H1 (cell line): ENCODE data around the gene ESR1. TPM values are rescaled to one million over a fixed set of nuclear protein-coding genes. Genes with fewer than 3 reads are reported as not detected.

Experiments used
- CTCF ChIA-PET: fragments of 300-600 bp; sonication (Branson Sonifier 250); formaldehyde crosslinking; loops from one replicate; lab custom pipeline; 2021; ENCODE audit not compliant: partially characterized antibody; lab: Charles Lee
- POLR2A ChIA-PET: fragments of 300-600 bp; sonication (Branson Sonifier 250); formaldehyde crosslinking; loops from one replicate; lab custom pipeline; 2021; ENCODE audit warnings: inconsistent platforms; ENCODE audit not compliant: partially characterized antibody; lab: Charles Lee
- DNase-seq, 2 experiments: peaks; one replicate each; pipeline versions ENCODE4 v3.0.0 to v3.0.0-alpha.2; 2010 to 2022; ENCODE audit warnings: low spot score in 2 of 2, low read depth in 1 of 2, mixed read lengths in 1 of 2
- FAIRE-seq: peaks from 2 replicates; lab custom pipeline; 2011; peaks lifted over from hg19 to GRCh38; lab: Jason Lieb, UNC
- H2AFZ ChIP-seq: 2 replicates; pipeline ENCODE4 v1.8.1; 2012; ENCODE audit warnings: low read length, inconsistent platforms
- H2AK5ac ChIP-seq: 2 replicates; pipeline ENCODE4 v1.6.1; 2013; ENCODE audit warnings: low read depth, low read length
- H2BK120ac ChIP-seq: replicated peaks from 2 replicates; pipeline ENCODE3; 2013; ENCODE audit warnings: low read depth, low read length, inconsistent platforms
- H2BK12ac ChIP-seq: 2 replicates; pipeline ENCODE4 v1.6.1; 2013; ENCODE audit warnings: low read depth, low read length
- H2BK15ac ChIP-seq: 2 replicates; pipeline ENCODE4 v1.6.1; 2013; ENCODE audit warnings: low read length
- H2BK20ac ChIP-seq: 2 replicates; pipeline ENCODE4 v1.6.1; 2013; ENCODE audit warnings: low read length
- H2BK5ac ChIP-seq: 2 replicates; pipeline ENCODE4 v1.6.1; 2013; ENCODE audit warnings: low read depth, low read length
- H3K14ac ChIP-seq: 2 replicates; pipeline ENCODE4 v1.6.1; 2013; ENCODE audit warnings: inconsistent platforms; ENCODE audit not compliant: insufficient read length
- H3K18ac ChIP-seq: 2 replicates; pipeline ENCODE4 v1.6.1; 2013; ENCODE audit warnings: low read length; ENCODE audit errors: extremely low read depth
- H3K23ac ChIP-seq: 2 replicates; pipeline ENCODE4 v1.6.1; 2013; ENCODE audit warnings: inconsistent platforms; ENCODE audit not compliant: insufficient read length
- H3K23me2 ChIP-seq: 2 replicates; pipeline ENCODE4 v1.6.1; 2013; ENCODE audit warnings: low read depth, low read length
- H3K27ac ChIP-seq: 2 replicates; pipeline ENCODE4 v1.6.1; 2011; ENCODE audit warnings: low read depth, low read length, inconsistent platforms
- H3K27me3 ChIP-seq, 4 experiments: replicated peaks in 1 of 4; 1 replicate in 1 of 4; 2 replicates in 3 of 4; pipeline versions ENCODE4 v1.6.1 to v1.8.1; 2011 to 2013; ENCODE audit warnings: low read length in 3 of 4, mild to moderate bottlenecking in 3 of 4, inconsistent platforms in 2 of 4, mixed read lengths in 2 of 4, moderate library complexity in 1 of 4; ENCODE audit not compliant: control insufficient read depth in 3 of 4, insufficient read depth in 3 of 4; ENCODE audit errors: extremely low read depth in 1 of 4
- H3K36me3 ChIP-seq, 4 experiments: 2 replicates each; pipeline versions ENCODE4 v1.6.1 to v1.8.1; 2011 to 2013; ENCODE audit warnings: mild to moderate bottlenecking in 4 of 4, low read length in 3 of 4, moderate library complexity in 2 of 4, control low read depth in 1 of 4, inconsistent platforms in 1 of 4; ENCODE audit not compliant: insufficient read depth in 4 of 4, control insufficient read depth in 2 of 4
- H3K4ac ChIP-seq: replicated peaks from 2 replicates; pipeline ENCODE3; 2013; ENCODE audit warnings: low read length, low read depth, mixed read lengths, inconsistent platforms; ENCODE audit not compliant: insufficient read length
- H3K4me1 ChIP-seq, 4 experiments: replicated peaks in 1 of 4; 1 replicate in 1 of 4; 2 replicates in 3 of 4; pipeline versions ENCODE4 v1.6.1 to v1.8.1; 2011 to 2013; ENCODE audit warnings: low read length in 3 of 4, inconsistent platforms in 2 of 4, mixed read lengths in 1 of 4; ENCODE audit not compliant: insufficient read depth in 4 of 4, control insufficient read depth in 3 of 4
- H3K4me2 ChIP-seq, 2 experiments: 2 replicates each; pipeline versions ENCODE4 v1.6.1 to v1.8.1; 2011 to 2013; ENCODE audit warnings: low read depth in 2 of 2, low read length in 2 of 2, control low read depth in 1 of 2, inconsistent platforms in 1 of 2, mild to moderate bottlenecking in 1 of 2; ENCODE audit not compliant: insufficient read depth in 1 of 2
- H3K4me3 ChIP-seq, 4 experiments: fragments of 200-600, 300-600 bp in 1 of 4; sonication (generic), shearing (Covaris generic), sonication (Bioruptor Twin) in 1 of 4; 2 replicates each; pipeline versions ENCODE4 v1.5.1 to v1.8.1; 2011 to 2016; ENCODE audit warnings: low read length in 4 of 4, low read depth in 3 of 4, control low read depth in 2 of 4, inconsistent platforms in 2 of 4, mild to moderate bottlenecking in 2 of 4, mixed read lengths in 1 of 4, moderate library complexity in 1 of 4; ENCODE audit not compliant: insufficient read depth in 2 of 4; ENCODE audit errors: extremely low read depth in 1 of 4
- H3K56ac ChIP-seq: replicated peaks from 2 replicates; pipeline ENCODE3; 2013; ENCODE audit warnings: low read depth, mild to moderate bottlenecking, mixed read lengths, low read length, inconsistent platforms; ENCODE audit not compliant: insufficient read length
- H3K79me1 ChIP-seq: 2 replicates; pipeline ENCODE4 v1.6.1; 2013; ENCODE audit warnings: low read depth, low read length, control low read depth
- H3K79me2 ChIP-seq, 2 experiments: 2 replicates each; pipeline versions ENCODE4 v1.6.1 to v1.8.1; 2012 to 2013; ENCODE audit warnings: low read length in 2 of 2, mild to moderate bottlenecking in 2 of 2, inconsistent platforms in 1 of 2; ENCODE audit not compliant: insufficient read depth in 2 of 2, control insufficient read depth in 1 of 2
- H3K9ac ChIP-seq, 4 experiments: replicated peaks in 1 of 4; 1 replicate in 1 of 4; 2 replicates in 3 of 4; pipeline versions ENCODE4 v1.6.1 to v1.8.1; 2011 to 2013; ENCODE audit warnings: low read depth in 3 of 4, low read length in 3 of 4, control low read depth in 2 of 4, mild to moderate bottlenecking in 2 of 4, moderate library complexity in 2 of 4, inconsistent platforms in 1 of 4; ENCODE audit errors: extremely low read depth in 1 of 4
- H3K9me3 ChIP-seq, 2 experiments: 2 replicates each; pipeline versions ENCODE4 v1.6.1 to v1.8.1; 2012 to 2013; ENCODE audit warnings: mild to moderate bottlenecking in 2 of 2, moderate library complexity in 2 of 2, control low read depth in 1 of 2, inconsistent platforms in 1 of 2, low read depth in 1 of 2, low read length in 1 of 2, mixed read lengths in 1 of 2; ENCODE audit not compliant: insufficient read depth in 2 of 2
- H4K20me1 ChIP-seq, 2 experiments: replicated peaks in 1 of 2; 2 replicates each; pipeline versions ENCODE3 to v1.8.1; 2011 to 2013; ENCODE audit warnings: inconsistent platforms in 2 of 2, low read length in 2 of 2, mild to moderate bottlenecking in 1 of 2; ENCODE audit not compliant: insufficient read depth in 2 of 2, control insufficient read depth in 1 of 2
- H4K5ac ChIP-seq: 2 replicates; pipeline ENCODE4 v1.6.1; 2013; ENCODE audit warnings: low read length, low read depth, mixed read lengths, inconsistent platforms; ENCODE audit not compliant: insufficient read length
- H4K8ac ChIP-seq: 2 replicates; pipeline ENCODE4 v1.8.0; 2013; ENCODE audit warnings: mild to moderate bottlenecking, moderate library complexity, low read length, inconsistent platforms; ENCODE audit not compliant: insufficient read depth; ENCODE audit errors: extremely low read depth
- H4K91ac ChIP-seq: replicated peaks from 2 replicates; pipeline ENCODE3; 2013; ENCODE audit warnings: low read length, mixed read lengths, inconsistent platforms; ENCODE audit not compliant: insufficient read length
- EZH2 ChIP-seq: fragments of 200-600 bp; sonication (generic); IDR thresholded peaks from 2 replicates; pipeline ENCODE4 v1.7.1; 2012; ENCODE audit warnings: low read depth, mild to moderate bottlenecking, moderate library complexity, low read length, inconsistent platforms; ENCODE audit not compliant: severe bottlenecking
- KDM4A ChIP-seq: IDR thresholded peaks from one replicate; pipeline ENCODE4 v1.7.1; 2012; ENCODE audit warnings: low read depth, mild to moderate bottlenecking, moderate library complexity, low read length, inconsistent platforms; ENCODE audit not compliant: severe bottlenecking
- NRF1 ChIP-seq: IDR thresholded peaks from 2 replicates; pipeline ENCODE4 v1.6.1; 2011; ENCODE audit warnings: mild to moderate bottlenecking, low read depth, low read length, improper control_type of control experiment
- POU5F1 ChIP-seq: IDR thresholded peaks from 2 replicates; pipeline ENCODE4 v1.6.1; 2011; ENCODE audit warnings: low read depth, mild to moderate bottlenecking, low read length, moderate library complexity
- SUZ12 ChIP-seq: fragments of 200-600 bp; sonication (generic); IDR thresholded peaks from 2 replicates; pipeline ENCODE4 v1.6.1; 2012; ENCODE audit warnings: mild to moderate bottlenecking, inconsistent platforms, low read length, moderate library complexity, mixed read lengths
- polyA plus RNA-seq, 7 experiments: library from polyadenylated mRNA; depleted of rRNA in 3 of 7; stranded (reverse) in 5 of 7; unstranded in 2 of 7; fragments of >200 nt in 5 of 7; fragments of 200-250 nt in 2 of 7; gene quantifications; 1 replicate in 5 of 7; 2 replicates in 1 of 7; 4 replicates in 1 of 7; pipeline versions ENCODE4 v1.2.1 to v1.2.3, GENCODE V29; 2011 to 2013; ENCODE audit warnings: missing spikeins in 2 of 7, mixed read lengths in 2 of 7
- total RNA-seq: library from RNA; stranded (reverse); fragmentation: NEBNext Ultra II Directional; extraction: Animal tissue kit (Norgen Biotek cat#: 25700); gene quantifications from 2 replicates; pipeline ENCODE4 v1.2.1, GENCODE V29; 2021

The ESR1 gene
- total and polyA plus RNA-seq, 2 of the 8 experiments (the other 6 are each of a cell fraction or from before 2014, with no cell fraction given) = 0.03 to 0.17 TPM

DNA sequence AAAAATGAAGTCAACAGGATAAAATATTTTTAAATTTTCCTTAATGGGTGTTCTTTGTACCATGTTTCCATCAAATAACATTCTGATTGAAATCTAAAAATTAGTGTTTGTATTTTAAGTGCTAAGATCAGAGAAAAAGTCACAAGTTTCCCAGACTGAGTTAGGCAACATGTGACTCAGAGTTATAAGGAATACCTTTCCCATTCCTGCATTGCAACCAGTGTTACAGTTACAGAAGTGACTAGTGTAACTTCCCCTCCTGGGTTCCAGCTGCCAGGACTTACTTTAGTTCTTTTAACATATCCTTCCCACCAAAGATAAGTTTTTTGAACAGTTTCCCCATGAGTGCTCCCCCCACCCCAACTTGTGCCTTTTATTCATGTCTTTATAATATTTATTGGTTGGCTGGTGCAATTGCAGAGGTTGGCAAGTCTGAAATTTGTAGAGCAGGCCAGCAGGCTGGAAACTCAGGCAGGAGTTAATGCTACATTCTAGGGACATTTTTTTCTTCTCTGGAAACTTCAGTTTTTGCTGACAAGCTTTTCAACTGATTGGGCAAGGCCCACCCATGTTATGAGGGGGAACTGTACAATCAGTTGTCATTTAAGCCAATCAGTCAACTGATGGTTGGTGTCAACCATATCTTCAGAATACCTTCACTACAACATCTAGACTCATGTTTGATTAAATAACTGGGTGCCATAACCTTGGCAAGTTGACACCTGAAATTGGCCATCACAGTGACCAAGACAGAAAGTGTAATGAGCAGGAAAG is 22.9 kb upstream of the ESR1 start:
- no peak overlapping the region for H2AFZ ChIP-seq
- H4K8ac ChIP-seq = no peak overlapping the region; the same call in 1 of the 2 replicates
- no peaks in the 10 kb centered on the region for H4K20me1 ChIP-seq
- ChIA-PET CTCF (interaction anchor here (0.7 kb wide), 1 partner anchor 319 kb away, joined by 3 read pairs; no protein-coding TSS in a partner anchor), POLR2A (no interaction called here)
- no peaks in the 10 kb centered on the region for H3K79me2 ChIP-seq
- H3K27ac ChIP-seq = no peak overlapping the region
- H3K23me2 ChIP-seq = no peaks in the 10 kb centered on the region
- TF ChIP-seq KDM4A (no peak), SUZ12 (no peak), NRF1 (no peak), POU5F1 (no peak), EZH2 (no peak)
- DNase-seq (no peak), FAIRE-seq (no peak)
- no peak overlapping the region for H2AK5ac ChIP-seq
- no peaks in the 10 kb centered on the region for H3K9me3 ChIP-seq
- no peak overlapping the region for H2BK5ac ChIP-seq
- H3K56ac ChIP-seq = no peak overlapping the region
- H2BK120ac ChIP-seq = no peak overlapping the region
- no peaks in the 10 kb centered on the region for H3K4me1 ChIP-seq
- no peak overlapping the region for H3K23ac ChIP-seq
- H3K36me3 ChIP-seq = no peaks in the 10 kb centered on the region
- no peaks in the 10 kb centered on the region for H3K79me1 ChIP-seq
- H2BK20ac ChIP-seq = no peak overlapping the region
- no peak overlapping the region for H3K9ac ChIP-seq
- H4K91ac ChIP-seq = no peak overlapping the region
- no peak overlapping the region for H2BK12ac ChIP-seq
- no peak overlapping the region for H4K5ac ChIP-seq
- H3K14ac ChIP-seq = no peak overlapping the region
- H3K4me2 ChIP-seq = no peak overlapping the region
- no peak overlapping the region for H3K4me3 ChIP-seq
- no peak overlapping the region for H3K18ac ChIP-seq
- no peak overlapping the region for H3K4ac ChIP-seq
- no peaks in the 10 kb centered on the region for H3K27me3 ChIP-seq
- H2BK15ac ChIP-seq = no peak overlapping the region
